GM21529 (cell line): ENCODE results near the gene MAGI2.

ENCODE experiments used
- ATAC-seq: cut with Tn5 transposase; IDR thresholded peaks from one replicate; pipeline ENCODE4 v1.9.1; 2021; ENCODE audit not compliant: unreplicated experiment

The MAGI2 gene

DNA sequence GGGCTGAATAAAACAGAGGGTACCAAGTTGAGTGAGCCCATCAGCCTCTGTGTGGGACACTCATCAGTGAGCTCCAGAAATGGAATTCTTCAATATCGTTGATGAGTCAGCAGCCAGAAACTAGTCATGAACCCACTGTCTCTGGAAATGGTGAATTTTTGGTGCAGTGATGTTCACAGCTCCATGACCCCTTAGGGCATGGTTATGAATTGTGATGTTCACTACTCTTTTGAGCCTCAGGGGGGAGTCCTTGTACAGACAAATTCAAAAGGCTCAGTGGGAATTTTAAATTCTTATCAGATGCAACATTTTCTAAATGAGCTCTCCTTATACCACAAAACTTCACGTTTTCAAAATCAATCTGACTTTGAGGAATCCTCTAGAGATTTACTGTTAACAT lies 1319.2 kb downstream of the MAGI2 start:
- ATAC-seq, result peak; percentile 66

GRCh38 chr7:78130446-78131215 lies 1322.8 kb downstream of the MAGI2 start:
- ATAC-seq, result no peak

GRCh38 chr7:78129865-78130264 lies 1323.6 kb downstream of the MAGI2 start:
- no peak for ATAC-seq

GRCh38 chr7:78127009-78127408 lies 1326.5 kb downstream of the MAGI2 start:
- ATAC-seq, result no peak

- ATAC-seq, result no peak
These were observed 1327.6 kb downstream of the MAGI2 start for GRCh38 chr7:78125884-78126283.

GRCh38 chr7:78124216-78124615 lies 1329.3 kb downstream of the MAGI2 start:
- ATAC-seq, result no peak

DNA sequence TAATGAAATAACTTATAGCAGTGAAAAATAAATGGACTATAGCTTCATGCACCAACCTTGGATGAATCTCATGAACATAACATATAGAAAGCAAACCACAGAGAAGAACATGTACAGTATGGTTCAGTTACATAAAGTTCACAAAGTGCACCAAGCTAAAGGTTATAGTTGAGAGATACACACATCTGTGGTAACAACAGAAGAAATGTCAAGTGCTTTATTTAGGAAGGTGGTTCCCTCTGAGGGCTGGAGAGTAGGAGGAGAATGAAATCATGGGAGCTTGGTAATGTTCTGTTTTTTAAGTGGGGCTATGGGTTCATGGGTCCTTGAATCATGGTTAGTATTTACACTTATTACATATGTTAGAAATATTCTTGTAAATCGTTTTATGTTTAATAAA lies 1331.6 kb downstream of the MAGI2 start:
- ATAC-seq, result no peak

DNA sequence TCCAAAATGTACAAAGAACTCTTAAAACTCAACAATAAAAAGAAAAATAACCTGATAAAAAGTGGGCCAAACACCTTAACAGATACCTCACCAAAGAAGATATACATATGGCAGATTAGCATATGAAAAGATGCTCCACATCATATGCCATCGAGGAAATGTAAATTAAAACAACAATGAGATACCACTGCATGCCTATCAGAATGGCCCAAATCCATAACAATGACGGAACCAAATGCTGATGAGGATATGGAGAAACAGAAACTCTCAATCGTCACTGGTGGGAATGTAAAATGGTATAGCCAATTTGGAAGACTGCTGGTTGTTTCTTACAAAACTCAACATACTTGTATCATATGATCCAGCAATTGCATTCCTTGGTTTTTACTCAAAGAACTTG lies 1335.0 kb downstream of the MAGI2 start:
- no peak for ATAC-seq

DNA sequence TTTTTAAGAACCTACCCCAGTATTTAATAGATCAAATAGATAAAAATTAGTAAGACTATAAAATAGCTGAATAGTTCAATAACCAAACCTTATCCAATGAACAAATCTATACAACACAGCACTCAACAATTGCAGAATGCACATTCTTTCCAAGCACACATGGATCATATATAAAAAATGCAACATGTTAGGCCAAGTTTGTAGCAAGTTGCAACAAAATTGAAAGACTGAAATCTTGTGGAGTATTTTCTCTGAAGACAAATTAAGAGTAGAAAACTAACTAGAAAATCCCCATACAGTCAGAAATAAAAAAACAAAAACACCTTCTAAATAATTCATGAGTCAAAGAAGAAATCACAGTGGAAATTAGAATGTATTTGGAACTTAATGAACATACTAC lies 1337.6 kb downstream of the MAGI2 start:
- no peak for ATAC-seq

- no peak for ATAC-seq
These were observed 1338.5 kb downstream of the MAGI2 start for GRCh38 chr7:78114993-78115392.

DNA sequence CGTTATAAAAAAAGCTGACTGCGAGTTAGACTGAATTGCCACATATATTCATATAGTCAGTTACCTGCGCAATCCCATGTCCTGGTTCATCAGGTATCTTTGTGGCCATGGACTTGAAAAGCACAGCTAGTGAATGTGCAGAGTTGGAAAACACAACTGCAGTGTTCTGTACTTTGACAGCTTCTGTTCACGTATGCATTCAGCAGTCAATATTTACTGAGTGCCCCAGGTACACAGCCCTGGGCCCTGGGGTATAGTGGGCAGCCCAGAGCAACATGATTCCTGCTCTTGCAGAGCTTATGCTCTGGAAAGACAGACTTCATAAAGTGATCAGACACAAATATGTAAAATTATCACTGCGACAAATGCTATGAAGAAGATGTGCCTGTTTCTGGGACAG lies 1341.0 kb downstream of the MAGI2 start:
- ATAC-seq, result no peak

DNA sequence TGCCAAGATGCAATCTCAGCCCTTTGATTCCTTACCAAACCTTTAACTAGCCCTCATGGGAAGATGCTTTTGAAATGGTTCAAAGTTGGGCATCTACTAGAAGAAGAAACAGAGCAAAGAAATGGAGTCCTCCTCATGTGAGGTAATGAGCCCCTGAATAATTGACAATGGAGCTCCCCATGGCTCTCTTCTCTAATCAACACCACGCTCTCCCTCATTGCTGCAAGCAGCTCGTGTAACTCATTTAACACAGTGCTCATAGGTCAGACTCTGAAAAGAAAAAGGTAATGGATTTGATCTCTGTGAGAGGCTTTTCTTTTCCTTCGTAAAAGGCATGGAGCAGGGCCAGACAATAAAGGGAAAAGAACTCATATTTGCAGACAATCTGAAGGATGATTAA lies 1342.1 kb downstream of the MAGI2 start:
- ATAC-seq, result no peak

DNA sequence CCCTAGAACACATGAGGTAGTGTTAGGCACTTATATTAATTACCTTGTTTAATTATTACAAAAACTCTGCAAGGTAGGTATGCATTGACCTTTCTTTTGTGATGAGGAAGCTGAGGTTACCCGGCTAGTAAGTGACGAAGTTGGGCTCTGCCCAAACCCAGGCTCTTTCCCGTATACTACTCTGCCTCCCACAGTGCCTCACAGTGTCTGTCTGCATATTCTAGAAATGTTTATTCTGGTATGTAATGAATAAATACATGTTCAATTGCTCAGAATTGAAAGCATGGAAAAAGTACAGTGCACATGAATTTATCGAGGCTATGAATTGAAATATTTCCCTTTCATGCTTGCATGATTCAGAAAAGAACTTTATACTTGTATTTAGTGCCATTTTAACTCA lies 1350.0 kb downstream of the MAGI2 start:
- no peak for ATAC-seq

DNA sequence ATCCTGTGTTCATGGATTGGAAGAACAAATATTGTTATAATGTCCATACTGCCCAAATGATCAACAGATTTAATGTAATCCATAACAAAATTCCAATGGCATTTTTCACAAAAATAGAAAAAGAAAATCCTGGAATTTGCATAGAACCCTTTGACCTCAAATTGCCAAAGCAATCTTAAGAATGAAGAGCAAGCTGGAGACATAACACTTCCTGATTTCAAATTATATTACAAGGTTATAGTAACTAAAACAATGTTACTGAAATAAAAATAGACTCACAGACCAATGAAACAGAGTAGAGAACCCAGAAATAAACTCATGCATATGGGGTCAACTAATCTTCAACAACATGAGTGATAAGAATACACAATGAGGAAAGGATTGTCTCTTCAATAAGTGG lies 1352.4 kb downstream of the MAGI2 start:
- no peak for ATAC-seq

GRCh38 chr7:78099715-78100394 lies 1353.6 kb downstream of the MAGI2 start:
- ATAC-seq, result no peak

DNA sequence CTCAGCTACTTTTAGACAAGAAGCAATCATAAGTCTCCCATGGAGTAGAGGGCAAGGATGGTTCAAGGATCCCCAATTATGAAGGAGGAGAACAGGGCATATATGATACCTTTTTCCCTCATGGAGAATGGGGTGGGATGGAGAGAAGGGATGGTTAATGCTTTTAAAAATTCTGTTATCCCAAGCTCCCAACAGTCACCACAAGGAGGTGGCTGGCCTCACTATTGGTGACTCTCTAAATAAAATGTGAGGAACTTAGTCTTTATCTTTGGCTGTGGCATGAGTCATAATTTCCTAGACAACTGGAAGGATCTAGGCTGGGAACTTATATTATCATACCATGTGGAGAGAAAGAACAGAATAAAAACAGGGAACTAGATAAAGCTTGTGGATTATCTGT lies 1357.9 kb downstream of the MAGI2 start:
- ATAC-seq, result no peak

DNA sequence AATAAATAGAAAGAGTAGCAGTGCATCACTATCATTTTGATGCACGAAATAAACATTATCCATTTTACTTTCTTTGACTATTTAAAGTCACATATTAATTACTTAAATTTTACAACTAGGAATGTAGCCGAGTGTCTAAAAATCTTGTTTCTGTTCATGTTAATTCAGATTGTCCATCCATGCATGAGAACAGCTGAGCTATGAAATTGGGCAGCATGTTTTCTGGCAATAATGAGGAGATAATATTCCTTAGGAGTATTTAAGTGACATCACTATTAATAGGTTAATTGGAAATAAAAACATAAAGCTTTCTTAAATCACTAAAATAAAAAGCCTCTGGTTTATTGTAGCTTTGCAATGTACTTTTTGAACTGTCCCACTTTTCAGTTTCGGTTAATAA lies 1361.1 kb downstream of the MAGI2 start:
- no peak for ATAC-seq

DNA sequence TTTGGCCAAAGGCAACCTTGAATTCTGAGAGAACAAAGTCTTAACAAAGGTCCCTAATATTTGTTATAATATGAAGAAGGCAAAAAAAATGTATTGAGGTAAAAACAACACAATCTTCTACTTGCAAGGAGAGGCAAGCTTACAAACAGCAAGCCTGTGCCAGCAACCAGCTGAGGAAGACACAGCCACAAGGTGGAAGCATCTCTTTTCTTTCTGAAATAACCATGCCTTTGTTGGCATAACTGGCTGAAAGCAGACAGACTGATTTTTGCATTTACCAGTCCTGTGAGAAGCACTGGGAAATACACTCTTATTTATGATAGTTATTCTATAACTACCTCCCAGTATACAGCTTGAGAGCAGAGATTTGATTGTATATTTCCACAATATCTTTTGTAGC lies 1362.9 kb downstream of the MAGI2 start:
- ATAC-seq, result no peak

DNA sequence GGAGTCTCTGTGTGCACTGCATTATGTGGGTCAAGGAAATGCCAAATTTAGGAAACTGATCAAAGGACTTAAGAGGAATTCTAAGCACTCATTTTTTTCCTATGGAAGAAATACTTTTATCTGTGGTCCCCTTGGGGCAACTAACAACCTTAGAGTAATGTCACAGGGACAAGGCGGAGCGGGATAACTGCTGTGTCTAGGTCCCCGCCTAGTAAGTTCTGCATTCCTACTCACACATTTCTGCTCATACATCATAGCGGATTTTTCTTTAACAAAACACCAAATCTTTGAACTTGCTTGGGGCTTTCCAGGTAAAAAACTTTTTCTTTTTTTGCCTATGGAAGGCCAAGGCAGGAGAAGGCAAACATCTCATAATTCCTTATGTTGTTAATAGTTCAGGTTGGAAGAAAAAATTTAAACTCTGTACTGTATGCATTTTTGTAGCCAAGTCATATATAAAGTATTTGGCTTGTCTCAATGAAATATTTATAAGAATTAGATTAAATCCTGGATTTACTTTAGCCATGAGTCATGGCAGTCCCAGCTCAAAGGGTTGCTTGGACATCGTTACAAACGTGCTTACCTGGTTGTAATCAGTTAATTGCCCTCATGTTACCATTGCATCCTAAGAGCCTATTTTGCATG lies 1369.9 kb downstream of the MAGI2 start:
- ATAC-seq, result no peak

DNA sequence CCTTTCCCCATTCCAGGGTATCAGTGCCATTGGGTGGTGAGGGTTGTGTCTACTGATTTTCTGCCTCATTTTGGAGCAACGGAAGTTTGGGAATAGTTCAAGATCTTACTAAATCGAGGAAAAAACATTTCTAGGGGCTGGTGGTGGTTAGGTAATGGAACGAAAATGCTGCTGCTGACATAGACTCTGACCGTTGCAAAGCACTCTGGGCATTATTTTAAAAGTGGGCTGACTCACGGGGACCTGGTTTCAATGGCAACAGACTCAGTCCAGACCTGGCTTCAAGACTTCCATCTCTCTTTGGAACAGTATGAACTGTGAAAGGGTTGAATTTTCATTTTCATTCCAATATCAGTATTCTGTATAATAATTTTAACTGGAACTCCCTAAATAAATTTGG lies 1370.9 kb downstream of the MAGI2 start:
- ATAC-seq, result no peak

DNA sequence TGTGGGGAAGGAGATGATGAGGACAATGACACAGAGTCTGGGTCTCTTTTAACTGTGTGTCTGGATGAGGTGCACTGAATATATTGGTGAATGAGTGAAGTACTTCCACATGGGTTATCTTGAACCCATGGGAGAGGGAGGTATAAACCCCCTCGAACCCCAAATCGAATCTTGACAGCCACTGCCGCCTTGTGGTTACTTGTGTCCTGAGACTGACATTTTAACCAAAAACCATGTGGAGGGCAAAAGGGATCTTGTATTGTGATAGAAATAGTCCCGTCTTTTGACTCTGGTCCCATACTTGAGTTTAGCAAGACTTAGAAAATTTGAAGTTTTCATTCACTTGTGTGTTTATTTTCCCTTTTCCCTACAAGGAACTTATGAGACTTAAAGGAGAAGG lies 1371.6 kb downstream of the MAGI2 start:
- ATAC-seq, result no peak

GRCh38 chr7:78081344-78081743 lies 1372.1 kb downstream of the MAGI2 start:
- no peak for ATAC-seq
